Liver (tissue), 9 donors: ENCODE results near the gene MCF2. TPM values are rescaled to one million over a fixed set of nuclear protein-coding genes. Genes with fewer than 3 reads are reported as not detected.

Source experiments
- DNase-seq: peaks from one replicate; pipeline ENCODE4 v3.0.0-alpha.2; 2017; ENCODE audit warnings: low spot score
- H3K27ac ChIP-seq, 2 donors: one replicate each; pipeline ENCODE4 v1.7.0; 2013; ENCODE audit warnings: inconsistent platforms in 2 of 2, low read length in 2 of 2, control low read depth in 1 of 2, low read depth in 1 of 2, mild to moderate bottlenecking in 1 of 2
- H3K27me3 ChIP-seq, 4 donors: one replicate each; pipeline versions ENCODE4 v1.6.1 to v1.7.0; 2013; ENCODE audit warnings: low read length in 3 of 4, inconsistent platforms in 1 of 4, mild to moderate bottlenecking in 1 of 4, moderate library complexity in 1 of 4; ENCODE audit not compliant: control insufficient read depth in 4 of 4, insufficient read depth in 4 of 4
- H3K36me3 ChIP-seq, 4 donors: one replicate each; pipeline versions ENCODE4 v1.6.1 to v1.7.0; 2013; ENCODE audit warnings: low read length in 3 of 4, mild to moderate bottlenecking in 3 of 4, low read depth in 1 of 4, moderate library complexity in 1 of 4; ENCODE audit not compliant: control insufficient read depth in 4 of 4, insufficient read depth in 3 of 4
- H3K4me1 ChIP-seq, 4 donors: one replicate each; pipeline versions ENCODE4 v1.6.1 to v1.7.0; 2013; ENCODE audit warnings: low read length in 3 of 4, mild to moderate bottlenecking in 3 of 4, moderate library complexity in 1 of 4; ENCODE audit not compliant: control insufficient read depth in 4 of 4, insufficient read depth in 4 of 4
- H3K4me3 ChIP-seq, 3 donors: one replicate each; pipeline versions ENCODE4 v1.6.1 to v1.7.0; 2013; ENCODE audit warnings: low read length in 3 of 3, control low read depth in 1 of 3, low read depth in 1 of 3, mild to moderate bottlenecking in 1 of 3
- H3K9ac ChIP-seq, 2 donors: one replicate each; pipeline ENCODE4 v1.7.0; 2013; ENCODE audit warnings: low read length in 2 of 2, mild to moderate bottlenecking in 2 of 2, moderate library complexity in 2 of 2, control low read depth in 1 of 2, low read depth in 1 of 2
- H3K9me3 ChIP-seq, 4 donors: one replicate each; pipeline versions ENCODE4 v1.6.1 to v1.7.0; 2013; ENCODE audit warnings: low read length in 3 of 4; ENCODE audit not compliant: control insufficient read depth in 4 of 4
- ATF3 ChIP-seq: IDR thresholded peaks from 2 replicates; pipeline ENCODE4 v1.6.1; 2016; ENCODE audit warnings: antibody characterized with exemption
- CTCF ChIP-seq: fragments of 150-350 bp; IDR thresholded peaks from 2 replicates; pipeline ENCODE4 v1.5.1; 2017; ENCODE audit warnings: improper control_type of control experiment, low read depth, low read length; ENCODE audit not compliant: missing input control
- EGR1 ChIP-seq, 2 donors: IDR thresholded peaks; 2 replicates each; pipeline ENCODE4 v1.6.1; 2016 to 2018; ENCODE audit warnings: antibody characterized with exemption in 2 of 2, low read depth in 2 of 2
- FOXA2 ChIP-seq: IDR thresholded peaks from 2 replicates; pipeline ENCODE4 v1.6.1; 2016; ENCODE audit warnings: antibody characterized with exemption
- GABPA ChIP-seq, 2 donors: IDR thresholded peaks in 1 of 2; conservative IDR thresholded peaks in 1 of 2; 2 replicates each; pipeline ENCODE4 v1.6.1; 2016; ENCODE audit warnings: antibody characterized with exemption in 2 of 2, mild to moderate bottlenecking in 1 of 2, moderate library complexity in 1 of 2
- HNF4A ChIP-seq, 2 donors: conservative IDR thresholded peaks; 2 replicates each; pipeline ENCODE4 v1.6.1; 2016; ENCODE audit warnings: antibody characterized with exemption in 2 of 2, mild to moderate bottlenecking in 2 of 2
- JUND ChIP-seq, 2 donors: IDR thresholded peaks; 2 replicates each; pipeline ENCODE4 v1.6.1; 2016; ENCODE audit warnings: antibody characterized with exemption in 2 of 2
- NR2F2 ChIP-seq: IDR thresholded peaks from 2 replicates; pipeline ENCODE4 v1.6.1; 2016; ENCODE audit warnings: antibody characterized with exemption
- RAD21 ChIP-seq, 2 donors: IDR thresholded peaks; 2 replicates each; pipeline ENCODE4 v1.6.1; 2016; ENCODE audit warnings: antibody characterized with exemption in 2 of 2, mild to moderate bottlenecking in 2 of 2
- RXRA ChIP-seq, 2 donors: IDR thresholded peaks; 2 replicates each; pipeline ENCODE4 v1.6.1; 2017 to 2018; ENCODE audit warnings: antibody characterized with exemption in 2 of 2, mild to moderate bottlenecking in 1 of 2
- SP1 ChIP-seq: IDR thresholded peaks from 2 replicates; pipeline ENCODE4 v1.6.1; 2018; ENCODE audit warnings: antibody characterized with exemption, mild to moderate bottlenecking
- TAF1 ChIP-seq: conservative IDR thresholded peaks from 2 replicates; pipeline ENCODE4 v1.6.1; 2016; ENCODE audit warnings: antibody characterized with exemption, mild to moderate bottlenecking
- YY1 ChIP-seq: IDR thresholded peaks from 2 replicates; pipeline ENCODE4 v1.6.1; 2016; ENCODE audit warnings: antibody characterized with exemption, mild to moderate bottlenecking
- WGBS: extraction: QIAGEN DNeasy Blood & Tissue Kit; methylation state at CpG from one replicate; pipeline ENCODE4 v1.1.7; 2013; 5-methylcytosine and 5-hydroxymethylcytosine counted together
- polyA plus RNA-seq, 2 donors: library from polyadenylated mRNA; stranded (reverse) in 1 of 2; unstranded in 1 of 2; fragments of 200-250 nt in 1 of 2; fragments of >200 nt in 1 of 2; fragmentation: Nextera tagmentation in 1 of 2; extraction: Ambion mirVana in 1 of 2; gene quantifications; one replicate each; pipeline versions ENCODE4 v1.2.1 to v1.2.3, GENCODE V29; 2013 to 2015
- total RNA-seq, 2 donors: library from RNA; depleted of rRNA; stranded (reverse); fragments of >200 nt; gene quantifications; one replicate each; pipeline ENCODE4 v1.2.3, GENCODE V29; 2014
- TF ChIP-seq, protein P1 (sequence below): IDR thresholded peaks from 2 replicates; pipeline ENCODE4 v1.6.1; 2016; ENCODE audit warnings: antibody characterized with exemption
- donor health status: healthy.
- donor health status: healthy.
- donor health status: healthy.
- donor health status: healthy.
- donor health status: healthy.

MCF2 gene
- total and polyA plus RNA-seq, 4 donors, result 0.03 to 0.33 (median 0.08) TPM

DNA sequence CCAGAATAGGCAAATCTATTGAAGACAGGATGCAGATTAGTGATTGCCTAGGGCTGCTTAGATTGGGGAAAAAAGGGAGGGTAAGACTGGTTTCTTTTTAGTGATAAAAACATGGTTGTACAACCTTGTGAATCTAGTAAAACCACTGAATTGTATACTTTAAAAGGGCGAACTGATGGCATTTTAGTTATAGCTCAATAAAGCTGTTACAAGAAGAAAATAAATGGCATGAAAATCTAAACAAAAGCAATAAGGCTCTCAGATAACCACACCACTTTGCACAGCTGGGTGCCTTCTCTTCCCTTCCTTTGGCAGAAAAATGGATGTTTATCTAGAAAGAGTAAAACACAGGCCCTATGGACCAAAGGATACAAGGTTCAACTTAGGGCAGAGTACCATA, 107.9 kb downstream of the MCF2 start:
- no peak overlapping the region for H3K4me3 ChIP-seq
- no peak overlapping the region for H3K27ac ChIP-seq
- TF ChIP-seq ATF3 (no peak), RAD21 (IDR thresholded peaks at IDR 0.05) (no peak), NR2F2 (no peak), SP1 (no peak), HNF4A (conservative IDR thresholded peaks at IDR 0.05) (no peak), EGR1 (IDR thresholded peaks at IDR 0.05; ENCODE audit: low read depth in 2 of 2) (no peak), FOXA2 (no peak), TAF1 (no peak)
- TF ChIP-seq, protein P1, sequence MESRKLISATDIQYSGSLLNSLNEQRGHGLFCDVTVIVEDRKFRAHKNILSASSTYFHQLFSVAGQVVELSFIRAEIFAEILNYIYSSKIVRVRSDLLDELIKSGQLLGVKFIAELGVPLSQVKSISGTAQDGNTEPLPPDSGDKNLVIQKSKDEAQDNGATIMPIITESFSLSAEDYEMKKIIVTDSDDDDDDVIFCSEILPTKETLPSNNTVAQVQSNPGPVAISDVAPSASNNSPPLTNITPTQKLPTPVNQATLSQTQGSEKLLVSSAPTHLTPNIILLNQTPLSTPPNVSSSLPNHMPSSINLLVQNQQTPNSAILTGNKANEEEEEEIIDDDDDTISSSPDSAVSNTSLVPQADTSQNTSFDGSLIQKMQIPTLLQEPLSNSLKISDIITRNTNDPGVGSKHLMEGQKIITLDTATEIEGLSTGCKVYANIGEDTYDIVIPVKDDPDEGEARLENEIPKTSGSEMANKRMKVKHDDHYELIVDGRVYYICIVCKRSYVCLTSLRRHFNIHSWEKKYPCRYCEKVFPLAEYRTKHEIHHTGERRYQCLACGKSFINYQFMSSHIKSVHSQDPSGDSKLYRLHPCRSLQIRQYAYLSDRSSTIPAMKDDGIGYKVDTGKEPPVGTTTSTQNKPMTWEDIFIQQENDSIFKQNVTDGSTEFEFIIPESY, result no peak
- no peaks in the 10 kb centered on the region for H3K27me3 ChIP-seq
- H3K9me3 ChIP-seq, result peaks cover 0 to 2% (median 0%) of the 10 kb centered on the region in 4 donors
- H3K9ac ChIP-seq, result no peak overlapping the region
- no peaks in the 10 kb centered on the region for H3K4me1 ChIP-seq
- DNase-seq, result no peak
- 82% methylated on average over 1 of the region's 1 CpG for WGBS
- no peaks in the 10 kb centered on the region for H3K36me3 ChIP-seq

DNA sequence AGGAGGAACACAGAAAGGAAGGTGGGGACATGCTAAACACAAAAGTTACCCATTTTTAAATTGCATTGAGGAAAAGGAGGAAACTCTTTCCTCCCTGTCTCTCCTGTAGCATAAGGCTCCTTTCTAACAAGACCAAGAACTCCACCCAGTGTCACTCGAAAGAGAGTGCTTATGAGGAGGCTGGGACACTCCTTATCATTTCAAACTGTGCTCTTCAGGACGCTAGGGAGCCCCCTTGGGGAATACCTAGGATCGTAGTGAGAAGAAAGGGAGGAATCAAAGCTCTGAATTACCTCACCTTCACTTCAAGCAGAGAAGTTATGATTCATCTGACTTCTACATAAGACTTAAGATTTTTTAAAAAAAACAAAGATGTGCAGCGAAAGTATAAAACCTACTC, 111.9 kb downstream of the MCF2 start:
- Histone ChIP-seq H3K4me1 (no peaks in the 10 kb centered on the region), H3K4me3 (no peak overlapping the region), H3K9me3 (peaks cover 0 to 2% (median 0%) of the 10 kb centered on the region in 4 donors), H3K36me3 (no peaks in the 10 kb centered on the region), H3K27me3 (no peaks in the 10 kb centered on the region), H3K9ac (no peak overlapping the region), H3K27ac (no peak overlapping the region)
- WGBS, result 53% methylated on average over 4 of the region's 4 CpGs
- no peak for TF ChIP-seq FOXA2
- DNase-seq, result no peak

- 91% methylated on average over 5 of the region's 5 CpGs for WGBS
- H3K36me3 ChIP-seq, result no peaks in the 10 kb centered on the region
- TF ChIP-seq ATF3, result no peak
- TF ChIP-seq FOXA2, result no peak
- TF ChIP-seq YY1, result no peak
Measured at GRCh38 chrX:139585613-139586012, 122.4 kb downstream of the MCF2 start.

GRCh38 chrX:139581068-139581467, 126.9 kb downstream of the MCF2 start:
- H3K4me1 ChIP-seq, result no peaks in the 10 kb centered on the region
- H3K27me3 ChIP-seq, result peaks cover 0 to 8% (median 0%) of the 10 kb centered on the region in 4 donors
- no peaks in the 10 kb centered on the region for H3K9me3 ChIP-seq
- 54% methylated on average over 4 of the region's 4 CpGs for WGBS
- DNase-seq, result no peak
- no peak overlapping the region for H3K27ac ChIP-seq
- H3K36me3 ChIP-seq, result no peaks in the 10 kb centered on the region
- H3K9ac ChIP-seq, result no peak overlapping the region
- H3K4me3 ChIP-seq, result no peak overlapping the region
- no peak for TF ChIP-seq TAF1
- TF ChIP-seq YY1, result no peak
- TF ChIP-seq JUND (IDR thresholded peaks at IDR 0.05), result no peak
- TF ChIP-seq GABPA (IDR thresholded peaks at IDR 0.05 in 1 of 2, conservative IDR thresholded peaks at IDR 0.05 in 1 of 2), result no peak
- no peak for TF ChIP-seq SP1
- TF ChIP-seq CTCF, result no peak
- TF ChIP-seq EGR1 (IDR thresholded peaks at IDR 0.05; ENCODE audit: low read depth in 2 of 2), result no peak
- TF ChIP-seq RXRA (IDR thresholded peaks at IDR 0.05), result no peak
- TF ChIP-seq, protein P1, result no peak

More at GRCh38 chrX:139585613-139586012, 122.4 kb downstream of the MCF2 start:
- DNase-seq, result no peak
- Histone ChIP-seq H3K4me3 (no peak overlapping the region), H3K27me3 (peaks cover 0 to 6% (median 0%) of the 10 kb centered on the region in 4 donors), H3K4me1 (no peaks in the 10 kb centered on the region), H3K27ac (no peak overlapping the region), H3K9me3 (no peaks in the 10 kb centered on the region), H3K9ac (no peak overlapping the region)
